ENCODE measurements around the gene RBPMS2. TPM values are rescaled to one million over a fixed set of nuclear protein-coding genes. Genes with fewer than 3 reads are reported as not detected.

Gene RBPMS2
- total and polyA plus RNA-seq, 2 donors (not counting 1 experiment from before 2014, with no cell fraction given): 0.47 to 0.63 TPM

DNA sequence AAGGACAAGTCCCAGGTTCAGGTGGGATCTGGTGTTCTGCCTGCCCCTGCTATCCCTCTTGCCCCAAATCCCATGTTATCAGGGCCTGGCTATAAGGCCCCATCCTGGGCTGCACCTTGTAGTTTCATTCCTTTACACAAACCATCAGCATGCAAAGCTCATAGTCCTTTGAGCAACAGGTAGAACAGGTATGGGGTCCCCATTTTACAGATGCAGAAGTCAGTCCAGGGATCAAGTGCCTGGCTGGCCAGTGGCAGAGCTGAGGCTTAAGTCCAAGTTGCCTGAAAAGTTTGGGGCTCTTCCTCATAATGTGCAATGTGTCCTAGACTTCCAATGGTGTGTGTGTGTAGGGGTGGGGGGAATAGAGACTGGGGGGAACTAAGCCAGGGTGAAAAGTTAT lies 11.9 kb downstream of the RBPMS2 start:
- no peak overlapping the region for H3K9ac ChIP-seq (ENCODE audit: low read length)
- H3K27ac ChIP-seq (ENCODE audit: low read length in 2 of 2): no peak overlapping the region
- CTCF ChIA-PET: interaction anchor here (1.0 kb wide), 1 partner anchor 47 kb away, joined by 3 read pairs; no protein-coding TSS in a partner anchor
- intact Hi-C loops (cut with micrococcal nuclease): no loop called here
- H4K20me1 ChIP-seq (ENCODE audit: control insufficient read depth, insufficient read depth, low read length, poor library complexity, severe bottlenecking): no peaks in the 10 kb centered on the region
- H3K27me3 Mint-ChIP-seq: no peaks in the 10 kb centered on the region
- ATAC-seq (ENCODE audit: low read depth): no peak
- H3K4me2 ChIP-seq (replicated peaks; ENCODE audit: low read depth, low read length, poor library complexity, severe bottlenecking): no peak overlapping the region
- no peak overlapping the region for H3K4me3 Mint-ChIP-seq
- H3K4me1 ChIP-seq (ENCODE audit: control insufficient read depth in 2 of 2, insufficient read depth in 2 of 2, low read length in 2 of 2): peaks cover 9 to 30% of the 10 kb centered on the region in 2 donors
- DNase-seq: no peak
- no peaks in the 10 kb centered on the region for H3K36me3 ChIP-seq (replicated peaks in 1 of 2; ENCODE audit: control extremely low read depth in 1 of 2, control insufficient read depth in 1 of 2, extremely low read depth in 1 of 2, insufficient read depth in 2 of 2, low read length in 1 of 2)
- H3K79me2 ChIP-seq (ENCODE audit: control insufficient read depth, insufficient read depth, low read length): no peaks in the 10 kb centered on the region
- POLR2A ChIA-PET: no interaction called here
- H3K4me1 Mint-ChIP-seq: peaks cover 24% of the 10 kb centered on the region
- H3K9me3 Mint-ChIP-seq (ENCODE audit: insufficient read depth): no peaks in the 10 kb centered on the region
- TF ChIP-seq, protein P1, sequence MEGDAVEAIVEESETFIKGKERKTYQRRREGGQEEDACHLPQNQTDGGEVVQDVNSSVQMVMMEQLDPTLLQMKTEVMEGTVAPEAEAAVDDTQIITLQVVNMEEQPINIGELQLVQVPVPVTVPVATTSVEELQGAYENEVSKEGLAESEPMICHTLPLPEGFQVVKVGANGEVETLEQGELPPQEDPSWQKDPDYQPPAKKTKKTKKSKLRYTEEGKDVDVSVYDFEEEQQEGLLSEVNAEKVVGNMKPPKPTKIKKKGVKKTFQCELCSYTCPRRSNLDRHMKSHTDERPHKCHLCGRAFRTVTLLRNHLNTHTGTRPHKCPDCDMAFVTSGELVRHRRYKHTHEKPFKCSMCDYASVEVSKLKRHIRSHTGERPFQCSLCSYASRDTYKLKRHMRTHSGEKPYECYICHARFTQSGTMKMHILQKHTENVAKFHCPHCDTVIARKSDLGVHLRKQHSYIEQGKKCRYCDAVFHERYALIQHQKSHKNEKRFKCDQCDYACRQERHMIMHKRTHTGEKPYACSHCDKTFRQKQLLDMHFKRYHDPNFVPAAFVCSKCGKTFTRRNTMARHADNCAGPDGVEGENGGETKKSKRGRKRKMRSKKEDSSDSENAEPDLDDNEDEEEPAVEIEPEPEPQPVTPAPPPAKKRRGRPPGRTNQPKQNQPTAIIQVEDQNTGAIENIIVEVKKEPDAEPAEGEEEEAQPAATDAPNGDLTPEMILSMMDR (IDR thresholded peaks at IDR 0.05): no peak
- TF ChIP-seq EZH2 (IDR thresholded peaks at IDR 0.05; ENCODE audit: borderline replicate concordance, insufficient read depth, low read depth, low read length, poor library complexity, severe bottlenecking): no peak
- H3K27me3 ChIP-seq (replicated peaks in 1 of 4; ENCODE audit: control extremely low read depth in 1 of 4, control insufficient read depth in 3 of 4, insufficient read depth in 4 of 4, low read length in 3 of 4): no peaks in the 10 kb centered on the region
- H2AFZ ChIP-seq (ENCODE audit: insufficient read depth, low read depth, low read length, poor library complexity, severe bottlenecking): no peak overlapping the region
- H3K9me3 ChIP-seq (ENCODE audit: control extremely low read depth in 1 of 3, control insufficient read depth in 2 of 3, insufficient read depth in 1 of 3, low read length in 2 of 3): no peaks in the 10 kb centered on the region
- no peak overlapping the region for H3K27ac Mint-ChIP-seq
- no peak overlapping the region for H3K4me3 ChIP-seq (ENCODE audit: control extremely low read depth in 1 of 5, extremely low read depth in 1 of 5, insufficient read depth in 1 of 5, low read depth in 2 of 5, low read length in 4 of 5)

DNA sequence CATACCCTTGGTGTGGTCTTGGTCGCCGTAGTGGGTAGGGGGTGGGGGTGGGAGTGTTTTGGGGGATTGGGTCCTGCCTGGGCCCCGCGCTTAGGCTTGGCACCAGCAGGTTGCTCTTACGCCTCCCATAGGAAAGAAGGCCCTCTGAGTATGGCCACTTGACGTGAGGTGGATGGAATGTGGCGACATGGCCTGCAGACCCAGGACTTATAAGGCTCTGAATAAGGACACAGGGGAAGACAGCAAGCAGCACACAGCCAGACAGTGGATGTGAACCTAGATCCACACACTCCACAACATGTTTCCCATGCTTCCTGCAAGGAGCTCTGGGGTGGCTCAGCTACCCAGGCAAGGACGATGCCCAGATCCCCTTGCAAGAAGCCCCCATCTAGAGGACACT lies 12.4 kb downstream of the RBPMS2 start:
- H3K9ac ChIP-seq (ENCODE audit: low read length): no peak overlapping the region
- H3K4me3 Mint-ChIP-seq: no peak overlapping the region
- no peak overlapping the region for H3K4me2 ChIP-seq (replicated peaks; ENCODE audit: low read depth, low read length, poor library complexity, severe bottlenecking)
- DNase-seq: no peak
- no peaks in the 10 kb centered on the region for H3K9me3 Mint-ChIP-seq (ENCODE audit: insufficient read depth)
- H3K4me1 ChIP-seq (ENCODE audit: control insufficient read depth in 2 of 2, insufficient read depth in 2 of 2, low read length in 2 of 2): peaks cover 5 to 26% of the 10 kb centered on the region in 2 donors
- H3K27me3 Mint-ChIP-seq: no peaks in the 10 kb centered on the region
- no peak overlapping the region for H3K27ac Mint-ChIP-seq
- H2AFZ ChIP-seq (ENCODE audit: insufficient read depth, low read depth, low read length, poor library complexity, severe bottlenecking): no peak overlapping the region
- TF ChIP-seq, protein P1 (IDR thresholded peaks at IDR 0.05): no peak
- TF ChIP-seq EZH2 (IDR thresholded peaks at IDR 0.05; ENCODE audit: borderline replicate concordance, insufficient read depth, low read depth, low read length, poor library complexity, severe bottlenecking): no peak
- WGBS (ENCODE audit: insufficient coverage): 100% methylated on average over 8 of the region's 8 CpGs
- POLR2A ChIA-PET: no interaction called here
- intact Hi-C loops (cut with micrococcal nuclease): no loop called here
- no peak overlapping the region for H3K27ac ChIP-seq (ENCODE audit: low read length in 2 of 2)
- H3K4me3 ChIP-seq (ENCODE audit: control extremely low read depth in 1 of 5, extremely low read depth in 1 of 5, insufficient read depth in 1 of 5, low read depth in 2 of 5, low read length in 4 of 5): no peak overlapping the region
- peaks cover 25% of the 10 kb centered on the region for H3K4me1 Mint-ChIP-seq
- no peaks in the 10 kb centered on the region for H4K20me1 ChIP-seq (ENCODE audit: control insufficient read depth, insufficient read depth, low read length, poor library complexity, severe bottlenecking)
- no peaks in the 10 kb centered on the region for H3K79me2 ChIP-seq (ENCODE audit: control insufficient read depth, insufficient read depth, low read length)
- H3K36me3 ChIP-seq (replicated peaks in 1 of 2; ENCODE audit: control extremely low read depth in 1 of 2, control insufficient read depth in 1 of 2, extremely low read depth in 1 of 2, insufficient read depth in 2 of 2, low read length in 1 of 2): no peaks in the 10 kb centered on the region
- CTCF ChIA-PET: no interaction called here
- ATAC-seq (ENCODE audit: low read depth): no peak
- H3K9me3 ChIP-seq (ENCODE audit: control extremely low read depth in 1 of 3, control insufficient read depth in 2 of 3, insufficient read depth in 1 of 3, low read length in 2 of 3): no peaks in the 10 kb centered on the region
- no peaks in the 10 kb centered on the region for H3K27me3 ChIP-seq (replicated peaks in 1 of 4; ENCODE audit: control extremely low read depth in 1 of 4, control insufficient read depth in 3 of 4, insufficient read depth in 4 of 4, low read length in 3 of 4)

Measured in B cell (primary cell).